HG02798 (cell line): Measurements from ENCODE around the gene FMNL2.

ENCODE experiments used
- ATAC-seq: cut with Tn5 transposase; IDR thresholded peaks from one replicate; pipeline ENCODE4 v1.9.1; 2021; ENCODE audit warnings: mild to moderate bottlenecking; ENCODE audit not compliant: unreplicated experiment, poor library complexity

FMNL2 gene

DNA sequence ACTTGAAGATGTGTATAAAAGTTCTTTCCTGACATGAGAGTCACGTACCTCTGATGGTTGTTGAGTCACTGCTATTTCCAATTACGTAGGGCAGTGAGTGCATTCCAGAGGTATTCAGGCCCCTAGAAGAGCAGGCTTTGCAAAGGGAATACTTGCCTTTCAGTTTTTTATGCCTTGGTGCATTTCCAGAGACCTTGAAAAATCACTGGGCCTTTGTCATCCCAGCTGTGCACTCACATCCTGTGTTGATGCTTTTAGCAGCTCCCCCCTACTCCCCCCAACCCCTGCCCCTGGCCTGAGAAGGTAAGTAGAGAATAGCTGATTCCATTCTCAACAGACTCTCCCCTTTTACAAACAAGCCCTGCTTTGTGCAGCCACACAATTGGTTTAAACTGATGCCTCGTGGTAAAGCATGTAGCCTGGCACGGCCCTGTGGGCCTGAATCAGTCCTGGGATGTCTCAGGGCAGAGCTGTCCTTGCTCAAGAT lies 208.1 kb downstream of the FMNL2 start:
- ATAC-seq, result no peak

DNA sequence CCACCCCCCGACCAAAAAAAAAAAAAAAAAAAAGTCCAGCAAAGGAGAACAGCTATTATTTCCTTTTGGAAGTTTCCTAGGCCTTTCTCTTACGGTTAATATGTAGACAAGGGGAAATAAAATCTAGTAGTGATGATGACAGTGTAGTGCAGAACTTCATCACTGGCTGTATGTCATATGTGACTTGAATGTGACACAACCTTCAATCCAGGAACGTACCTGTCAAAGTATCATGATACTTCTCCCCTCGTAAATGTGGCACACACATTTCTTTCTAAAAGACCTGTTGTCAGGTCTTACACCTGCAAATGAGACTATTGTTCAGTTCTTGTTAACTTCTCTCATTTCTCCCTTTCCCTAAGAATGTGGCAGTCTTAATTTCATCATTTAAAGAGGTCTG lies 208.7 kb downstream of the FMNL2 start:
- no peak for ATAC-seq

DNA sequence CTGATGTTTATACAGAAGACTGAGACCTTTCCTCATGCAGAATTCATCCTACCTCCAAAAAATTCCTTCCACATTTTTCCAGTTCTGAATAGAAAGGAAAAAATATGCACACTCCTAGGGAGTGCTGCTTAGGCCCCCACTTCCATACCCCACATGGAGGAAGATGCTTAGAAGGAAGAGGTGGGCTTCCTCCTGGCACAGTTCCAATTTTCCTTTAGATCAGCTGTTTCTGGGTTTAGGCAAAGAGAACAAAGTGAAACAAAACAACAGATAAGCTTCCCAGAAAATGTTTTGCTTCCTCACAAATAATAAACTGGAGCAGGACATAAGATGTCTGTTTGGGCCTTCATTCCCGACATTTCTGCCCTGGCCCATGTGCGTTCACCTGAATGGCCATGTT lies 209.7 kb downstream of the FMNL2 start:
- ATAC-seq, result no peak

DNA sequence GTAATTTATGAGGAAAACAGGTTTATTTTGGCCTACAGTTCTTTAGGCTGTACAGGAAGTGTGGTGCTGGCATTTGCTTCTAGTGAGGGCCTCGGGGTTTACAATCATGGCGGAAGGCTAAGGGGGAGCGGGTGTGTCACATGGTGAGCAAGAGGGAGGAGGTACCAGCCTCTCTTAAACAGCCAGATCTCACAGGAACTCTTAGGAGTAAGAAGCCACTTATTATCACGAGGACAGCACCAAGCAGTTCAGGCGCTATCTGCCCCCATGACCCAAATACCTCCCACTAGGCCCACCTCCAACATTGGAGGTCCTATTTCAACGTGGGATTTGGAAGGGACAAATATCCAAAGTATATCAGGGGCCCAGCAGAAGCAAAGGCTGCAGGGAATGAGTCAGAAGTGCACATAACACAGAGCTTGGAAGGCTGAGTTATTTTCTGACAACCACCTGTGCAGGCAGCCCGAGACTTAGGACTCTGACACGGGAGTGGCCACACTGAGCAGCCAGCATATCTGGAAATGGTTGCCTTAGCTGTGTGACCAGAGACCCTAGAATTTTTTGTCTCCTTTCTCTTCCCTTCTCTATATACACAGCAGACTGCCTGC lies 211.4 kb downstream of the FMNL2 start:
- ATAC-seq, result no peak

DNA sequence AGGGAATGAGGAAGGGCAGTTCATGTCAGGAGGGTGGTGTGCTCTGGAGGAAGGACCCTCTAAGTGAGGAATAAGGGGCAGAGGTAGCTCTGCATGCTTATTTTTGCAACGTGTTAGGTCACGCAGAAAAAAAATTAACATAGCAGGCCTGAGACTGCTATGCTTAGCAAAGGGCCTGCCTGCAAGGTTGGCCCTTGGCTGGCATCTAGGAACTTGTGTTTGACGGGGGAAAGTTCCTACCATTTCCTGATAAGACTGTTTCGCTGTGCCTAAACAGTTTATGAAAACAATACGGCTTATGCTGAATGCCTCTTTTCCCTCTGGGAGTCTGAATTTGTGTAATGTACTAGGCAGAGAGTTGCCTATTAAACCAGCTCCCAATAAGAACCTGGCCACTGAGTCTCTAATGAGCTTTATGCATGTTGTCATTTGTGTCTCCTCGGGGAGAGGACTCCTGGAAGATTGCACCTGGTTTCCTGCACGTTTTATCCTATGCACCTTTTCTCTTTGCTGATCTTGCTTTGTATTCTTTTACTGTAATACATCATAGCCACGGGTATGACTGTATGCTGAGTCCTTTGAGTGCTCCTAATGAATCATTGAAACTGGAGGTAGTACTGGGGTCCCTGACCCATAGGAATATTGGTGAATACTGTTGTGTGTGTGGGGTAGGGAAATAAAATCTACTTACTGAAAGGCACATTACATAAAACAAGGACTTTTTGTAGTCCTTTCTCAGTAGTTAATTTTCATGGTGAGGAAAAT lies 213.3 kb downstream of the FMNL2 start:
- ATAC-seq, result no peak

DNA sequence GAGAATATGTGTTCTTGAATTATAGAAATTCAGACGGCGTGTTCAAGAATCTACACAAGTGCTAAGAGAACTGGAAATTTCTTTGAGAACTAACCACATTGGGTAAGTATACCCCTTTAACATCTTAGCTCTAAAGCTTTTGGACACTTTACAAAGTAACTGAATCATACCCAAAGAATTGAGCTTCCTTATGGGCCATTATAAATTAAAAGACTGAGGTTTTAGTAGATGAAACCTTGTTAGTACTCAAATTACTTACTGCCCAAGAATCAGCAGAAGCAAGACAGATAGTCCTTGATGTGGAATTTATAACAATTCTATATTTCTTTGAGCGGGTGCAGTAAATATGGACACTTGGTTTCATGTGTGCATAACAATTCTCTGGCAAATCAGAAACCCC lies 214.0 kb downstream of the FMNL2 start:
- no peak for ATAC-seq

DNA sequence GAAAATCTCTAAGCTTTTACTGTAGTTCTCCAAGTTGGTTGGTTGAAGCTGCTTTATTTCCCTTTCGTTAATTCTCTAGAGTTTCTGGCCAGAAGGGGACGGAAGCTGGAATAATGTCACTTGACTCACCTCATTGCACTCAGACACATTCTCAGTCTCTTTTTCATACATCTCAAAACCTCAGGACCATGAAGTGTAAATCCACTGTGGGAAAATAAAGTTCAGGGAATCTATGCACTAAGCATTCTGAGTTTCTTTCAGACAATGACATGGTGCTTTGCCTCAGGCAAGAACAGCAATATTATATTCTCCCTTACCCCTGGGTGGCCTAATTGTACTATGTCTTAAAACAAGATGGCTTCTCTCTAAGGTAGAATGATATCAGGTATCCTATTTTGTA lies 214.4 kb downstream of the FMNL2 start:
- ATAC-seq, result no peak

DNA sequence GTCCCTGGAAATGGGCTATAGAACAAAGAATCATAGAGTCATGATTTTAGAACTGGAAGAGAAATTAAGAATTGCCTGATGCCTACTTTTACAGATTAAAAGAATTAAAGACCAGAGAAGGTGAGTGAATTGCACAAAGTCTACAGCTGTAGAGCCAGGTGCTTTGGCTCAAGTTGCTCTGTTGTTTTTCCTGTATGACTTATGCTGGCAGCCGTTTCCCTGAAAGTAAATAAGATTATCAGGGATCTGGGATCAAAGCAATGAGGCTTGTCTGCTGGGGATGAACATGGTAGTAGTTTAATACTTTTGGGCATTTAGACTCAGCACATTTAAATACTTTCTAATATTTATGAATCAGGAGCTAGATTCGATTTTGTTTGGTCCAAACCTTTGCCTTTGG lies 215.4 kb downstream of the FMNL2 start:
- ATAC-seq, result no peak

DNA sequence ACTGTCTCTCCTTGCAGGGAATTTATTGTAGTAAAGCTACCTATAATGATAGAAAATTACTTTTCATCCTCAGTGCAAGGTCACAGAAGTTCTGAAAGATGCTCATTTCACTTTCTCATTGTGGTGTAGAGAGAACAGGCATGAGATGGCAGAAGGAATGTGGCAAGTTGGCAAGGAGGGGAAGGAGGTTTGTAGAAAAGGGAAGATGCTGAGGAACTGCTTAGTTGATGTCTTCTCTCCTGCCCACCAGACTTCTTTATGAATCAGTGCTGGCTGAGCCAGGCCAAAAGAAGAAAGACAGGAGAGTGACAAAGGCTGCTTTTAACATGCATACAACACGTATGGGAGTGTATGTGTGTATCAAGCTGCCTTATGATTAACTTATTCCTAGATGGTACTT lies 217.9 kb downstream of the FMNL2 start:
- ATAC-seq, result no peak

DNA sequence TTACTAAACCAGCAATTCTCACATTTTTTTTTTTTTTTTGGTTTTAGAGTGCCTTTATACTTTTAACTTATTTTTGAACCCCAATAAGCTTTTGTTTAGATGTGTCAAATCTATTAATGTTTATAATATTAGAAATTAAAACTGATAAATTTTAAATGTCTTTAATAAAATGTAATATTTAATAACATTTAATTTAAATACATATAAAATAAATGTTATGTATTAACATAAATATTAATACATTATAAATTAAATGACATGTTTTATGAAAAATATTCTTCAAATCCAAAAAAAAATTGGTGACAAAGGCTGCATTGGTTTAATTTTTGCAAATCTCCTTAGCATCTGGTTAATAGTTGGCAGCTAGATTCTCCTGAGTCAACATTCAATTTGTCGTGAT lies 218.5 kb downstream of the FMNL2 start:
- ATAC-seq, result no peak

DNA sequence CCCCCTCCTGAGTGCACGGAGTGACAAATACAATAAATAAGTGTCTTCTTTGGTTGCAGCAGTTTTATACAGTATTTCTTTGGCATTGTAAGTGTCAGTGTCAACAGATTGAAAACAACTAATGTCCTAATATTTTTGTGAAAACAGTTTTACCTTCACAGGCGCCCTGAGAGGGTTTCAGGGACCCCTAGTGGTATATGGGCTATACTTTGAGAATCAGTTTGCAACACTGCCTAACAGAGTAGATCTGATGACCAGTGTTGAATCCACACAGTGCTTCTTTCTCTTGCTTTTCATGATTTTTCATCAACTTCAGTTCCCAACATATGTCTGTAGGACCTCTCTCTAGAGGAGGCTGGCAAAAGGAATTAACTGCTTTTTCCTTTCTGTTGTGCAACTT lies 220.1 kb downstream of the FMNL2 start:
- ATAC-seq, result no peak

DNA sequence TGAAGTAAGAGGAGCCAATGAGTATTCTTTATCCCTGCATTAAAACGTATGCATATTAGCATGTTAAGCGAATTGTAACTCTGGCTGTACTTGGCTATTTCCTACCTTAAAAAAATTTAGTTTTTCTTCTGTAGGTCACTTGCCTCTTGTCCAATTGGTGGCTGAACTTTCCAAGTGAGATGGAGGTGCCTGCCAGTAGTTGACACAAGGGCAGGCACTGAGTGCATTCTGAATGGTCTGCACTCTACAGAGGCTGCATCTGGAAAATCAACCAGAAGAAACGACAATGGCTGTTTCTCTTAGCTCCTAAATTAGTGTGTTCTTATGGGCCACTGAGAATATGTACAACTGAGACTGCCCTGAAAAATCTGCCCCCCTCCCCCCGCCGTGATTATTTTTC lies 221.5 kb downstream of the FMNL2 start:
- no peak for ATAC-seq

DNA sequence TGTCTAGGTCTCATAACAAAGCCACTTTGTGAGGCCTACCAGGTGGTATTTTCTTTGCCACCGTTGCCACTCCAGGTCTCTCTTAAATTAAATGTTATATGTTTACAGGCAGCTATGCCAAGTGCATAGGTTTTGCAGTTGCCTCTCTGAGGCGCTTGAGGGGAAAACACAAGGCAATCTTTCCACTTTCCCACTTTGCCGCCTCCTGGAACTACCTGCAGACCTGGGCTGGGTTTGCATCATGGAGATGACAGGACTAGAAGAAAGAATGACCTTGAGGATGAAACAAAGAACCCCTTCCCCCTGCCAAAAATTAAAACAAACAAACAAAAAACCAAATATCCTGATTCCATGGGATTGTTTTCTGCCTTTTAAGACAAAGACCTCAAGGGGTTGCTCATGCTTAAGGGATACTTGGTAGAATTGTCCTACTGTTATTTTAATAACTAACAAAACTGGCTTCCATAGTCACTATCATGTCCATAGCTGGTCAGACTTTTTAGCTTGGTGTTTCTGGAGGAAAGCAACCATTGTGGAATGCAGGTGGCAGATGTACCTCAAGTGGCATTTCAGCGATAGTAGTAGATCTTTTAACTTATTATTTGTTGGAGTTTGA lies 222.4 kb downstream of the FMNL2 start:
- ATAC-seq, result no peak

DNA sequence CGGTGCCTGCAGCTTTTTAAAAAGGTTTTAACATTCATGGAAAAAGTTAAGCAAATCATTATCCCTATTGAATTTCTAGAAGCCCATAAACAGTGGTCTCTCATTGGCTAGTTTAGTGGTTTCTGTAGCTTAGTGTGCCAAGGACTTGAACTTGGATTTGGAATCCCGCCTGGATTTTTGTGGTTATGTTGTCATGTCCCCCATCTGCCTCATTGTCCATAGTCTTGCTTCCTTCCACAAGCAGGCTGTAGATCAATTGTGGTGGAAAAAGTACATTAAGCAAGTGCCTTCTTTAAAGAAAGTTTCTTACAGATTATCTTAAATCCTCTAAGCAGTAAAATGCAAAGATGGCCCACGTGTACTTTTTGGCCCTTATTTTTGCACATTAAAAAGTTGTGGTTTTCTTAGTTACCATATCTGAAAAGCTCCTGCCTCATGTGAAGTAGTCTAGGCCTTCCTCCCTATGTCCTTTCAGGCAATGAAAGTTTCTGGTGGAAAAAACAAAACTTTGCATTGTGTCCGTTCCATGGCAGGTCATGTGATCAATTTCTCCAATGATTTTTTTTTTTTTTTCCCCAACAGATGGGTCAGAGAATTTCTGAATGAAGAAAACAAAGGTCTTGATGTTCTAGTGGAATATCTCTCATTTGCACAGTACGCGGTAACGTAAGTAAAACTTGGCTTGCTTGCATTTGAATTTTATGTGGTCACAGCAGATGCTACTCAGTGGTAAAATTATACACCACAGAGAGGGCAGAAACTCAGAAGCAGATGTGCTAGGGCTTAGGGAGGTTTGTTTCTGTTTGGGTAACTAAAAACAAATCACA lies 223.4 kb downstream of the FMNL2 start:
- ATAC-seq, result peak; percentile 89

DNA sequence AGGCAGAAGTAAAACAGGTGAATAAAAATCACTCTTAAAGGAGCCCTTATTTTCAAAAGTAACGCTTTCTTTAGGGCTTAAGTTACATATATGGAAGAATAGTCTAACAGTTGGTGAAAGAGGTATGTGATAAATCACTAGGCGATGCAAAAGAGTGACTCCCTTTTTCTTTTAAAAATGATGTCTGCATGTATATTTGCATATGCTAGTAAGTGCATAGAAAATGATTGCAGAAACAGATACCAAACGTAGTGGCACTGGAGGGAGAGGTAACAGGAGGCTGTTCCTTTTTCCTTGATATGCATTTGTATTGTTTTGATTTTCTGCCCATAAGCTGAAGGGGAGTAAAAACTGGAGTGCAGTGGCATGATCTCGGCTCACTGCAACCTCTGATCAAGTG lies 224.0 kb downstream of the FMNL2 start:
- peak; percentile 42 for ATAC-seq

DNA sequence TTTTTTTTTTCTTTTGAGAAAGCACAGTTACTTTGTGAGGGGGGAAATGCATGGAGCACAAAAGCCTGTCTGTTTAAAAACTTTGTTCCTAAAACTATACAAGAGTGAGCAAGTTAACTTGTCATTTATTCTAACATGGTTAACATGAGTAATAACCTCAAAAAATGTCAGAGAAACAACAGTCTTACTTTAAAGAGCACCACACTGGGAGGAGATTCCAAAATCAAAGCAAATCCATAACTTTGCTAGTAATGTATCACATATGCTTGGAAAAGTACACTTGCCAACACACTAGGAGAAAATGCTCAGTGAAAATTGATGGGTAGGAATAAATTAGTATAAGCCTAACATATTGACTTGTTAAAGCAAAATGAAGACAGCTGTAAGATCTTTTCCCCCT lies 225.2 kb downstream of the FMNL2 start:
- no peak for ATAC-seq

DNA sequence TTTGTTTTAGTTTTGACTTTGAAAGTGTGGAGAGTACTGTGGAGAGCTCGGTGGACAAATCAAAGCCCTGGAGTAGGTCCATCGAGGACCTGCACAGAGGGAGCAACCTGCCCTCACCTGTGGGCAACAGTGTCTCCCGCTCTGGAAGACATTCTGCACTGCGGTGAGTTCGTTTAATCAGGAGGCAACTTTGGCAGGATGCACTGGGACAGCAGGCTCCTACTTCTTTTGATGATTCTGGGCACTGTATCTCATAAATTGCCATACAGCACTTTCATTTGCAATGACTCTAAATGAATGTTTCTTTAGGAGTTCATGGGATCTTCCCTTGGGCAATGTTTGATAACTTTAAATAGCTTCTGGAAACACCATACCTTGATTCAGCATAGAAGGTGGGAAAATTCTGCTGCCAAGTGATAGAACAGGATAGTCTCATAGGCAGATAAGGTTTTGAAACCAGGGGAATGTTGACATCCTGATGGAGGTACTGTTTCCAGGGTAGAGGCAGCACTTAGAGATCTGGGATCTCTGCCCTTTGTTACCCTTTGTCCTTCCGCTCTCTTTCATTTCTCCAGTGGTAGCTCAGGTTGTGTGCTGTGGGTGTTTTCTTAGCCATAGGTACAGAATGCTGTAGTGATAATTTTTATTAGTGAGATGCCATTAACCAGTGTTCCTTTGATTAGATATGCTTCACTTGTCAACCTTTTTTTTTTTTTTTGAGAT lies 226.1 kb downstream of the FMNL2 start:
- ATAC-seq, result no peak

DNA sequence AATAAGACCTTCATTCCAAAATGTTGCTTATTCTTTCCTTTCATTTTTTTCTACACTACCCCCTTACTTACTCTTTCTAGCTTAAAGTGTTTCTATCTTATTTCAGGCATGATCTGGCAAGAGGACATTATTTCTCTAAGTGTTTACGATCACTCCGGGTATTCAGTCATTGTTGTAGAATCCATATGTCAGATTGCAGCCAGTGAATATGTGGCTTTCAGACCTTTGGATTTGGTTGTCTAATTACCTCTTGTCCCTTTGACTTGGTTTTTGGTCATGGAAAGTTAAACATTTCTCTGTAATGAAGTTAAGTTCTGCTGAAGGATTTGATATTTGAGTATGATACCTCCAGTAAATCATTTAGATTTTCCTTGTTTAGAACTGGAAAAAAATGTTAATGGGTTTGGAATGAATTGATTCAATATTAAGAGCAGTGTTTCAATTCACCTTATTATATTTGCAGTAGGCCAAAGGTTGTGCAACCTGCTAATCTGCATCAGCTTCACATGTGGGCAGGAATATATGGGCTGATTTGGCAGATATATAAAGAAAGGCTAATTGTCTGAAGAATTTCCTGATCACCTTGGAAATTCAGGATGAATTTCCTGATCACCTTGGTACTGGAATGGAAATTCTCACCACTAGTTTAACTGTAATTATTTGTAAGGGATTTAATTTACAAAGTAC lies 227.4 kb downstream of the FMNL2 start:
- no peak for ATAC-seq

DNA sequence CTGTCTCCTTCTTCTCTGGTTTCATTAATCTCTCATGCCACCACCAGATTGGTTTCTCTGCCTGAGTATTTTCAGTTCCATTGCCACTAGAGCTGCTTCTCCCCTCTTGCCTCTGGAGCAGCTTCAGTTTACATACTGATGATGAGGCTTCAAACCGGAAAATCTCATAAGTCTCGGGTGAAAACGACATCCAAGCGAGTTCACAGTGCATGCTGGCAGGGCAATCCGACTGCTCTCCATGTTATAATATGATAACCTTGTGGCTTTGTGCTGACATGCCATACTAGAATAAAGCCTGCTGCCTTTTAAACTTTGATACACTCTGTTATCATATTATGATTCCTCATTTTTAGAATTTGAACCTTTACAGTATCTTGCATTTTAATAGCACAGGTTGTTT lies 228.8 kb downstream of the FMNL2 start:
- no peak for ATAC-seq
